Trophoblast cell (in vitro differentiated cells and primary cell): ENCODE measurements around the gene HAPLN3.

ENCODE experiments used
- DNase-seq, 2 donors: peaks; one replicate each; pipeline ENCODE4 v3.0.0-alpha.2; 2016
- H2AFZ ChIP-seq: 2 replicates; pipeline ENCODE4 v1.6.1; 2013; ENCODE audit warnings: low read length, moderate library complexity, mild to moderate bottlenecking; ENCODE audit not compliant: insufficient read depth, poor library complexity
- H2AK5ac ChIP-seq: 2 replicates; pipeline ENCODE4 v1.6.1; 2013; ENCODE audit warnings: mild to moderate bottlenecking, low read length
- H2BK120ac ChIP-seq: 2 replicates; pipeline ENCODE4 v1.6.1; 2013; ENCODE audit warnings: low read length, mild to moderate bottlenecking, moderate library complexity; ENCODE audit not compliant: insufficient read depth, poor library complexity
- H2BK12ac ChIP-seq: 2 replicates; pipeline ENCODE4 v1.6.1; 2013; ENCODE audit warnings: mild to moderate bottlenecking, low read length, moderate library complexity
- H2BK5ac ChIP-seq: 2 replicates; pipeline ENCODE4 v1.6.1; 2013; ENCODE audit warnings: low read length, low read depth, moderate library complexity, mild to moderate bottlenecking; ENCODE audit not compliant: poor library complexity
- H3K14ac ChIP-seq: 2 replicates; pipeline ENCODE4 v1.6.1; 2013; ENCODE audit warnings: mild to moderate bottlenecking, low read length
- H3K18ac ChIP-seq: 2 replicates; pipeline ENCODE4 v1.6.1; 2013; ENCODE audit warnings: mild to moderate bottlenecking, low read length
- H3K23ac ChIP-seq: 2 replicates; pipeline ENCODE4 v1.6.1; 2013; ENCODE audit warnings: low read length
- H3K27ac ChIP-seq: 2 replicates; pipeline ENCODE4 v1.5.1; 2013; ENCODE audit warnings: low read depth, mild to moderate bottlenecking, inconsistent platforms, low read length, moderate library complexity
- H3K27me3 ChIP-seq: 2 replicates; pipeline ENCODE4 v1.6.1; 2013; ENCODE audit warnings: inconsistent platforms, mild to moderate bottlenecking, low read length, moderate library complexity; ENCODE audit not compliant: insufficient read depth
- H3K36me3 ChIP-seq, 2 experiments: 1 replicate in 1 of 2; 2 replicates in 1 of 2; pipeline ENCODE4 v1.6.1; 2013; ENCODE audit warnings: low read length in 2 of 2, mild to moderate bottlenecking in 2 of 2, moderate library complexity in 1 of 2; ENCODE audit not compliant: insufficient read depth in 2 of 2, control insufficient read depth in 1 of 2
- H3K4ac ChIP-seq: 2 replicates; pipeline ENCODE4 v1.6.1; 2013; ENCODE audit warnings: low read depth, mild to moderate bottlenecking, low read length, moderate library complexity
- H3K4me1 ChIP-seq, 2 experiments: 1 replicate in 1 of 2; 2 replicates in 1 of 2; pipeline ENCODE4 v1.6.1; 2013; ENCODE audit warnings: low read length in 2 of 2, mild to moderate bottlenecking in 2 of 2, moderate library complexity in 1 of 2; ENCODE audit not compliant: insufficient read depth in 2 of 2, control insufficient read depth in 1 of 2
- H3K4me2 ChIP-seq: 2 replicates; pipeline ENCODE4 v1.6.1; 2013; ENCODE audit warnings: inconsistent platforms, mild to moderate bottlenecking, low read length, moderate library complexity
- H3K4me3 ChIP-seq: 2 replicates; pipeline ENCODE4 v1.5.1; 2013; ENCODE audit warnings: mild to moderate bottlenecking, low read depth, low read length, inconsistent platforms
- H3K79me1 ChIP-seq: one replicate; pipeline ENCODE4 v1.6.1; 2013; ENCODE audit warnings: low read length
- H3K79me2 ChIP-seq: 2 replicates; pipeline ENCODE4 v1.6.1; 2013; ENCODE audit warnings: low read length, mild to moderate bottlenecking; ENCODE audit not compliant: control insufficient read depth, insufficient read depth, poor library complexity
- H3K9ac ChIP-seq: 2 replicates; pipeline ENCODE4 v1.6.1; 2013; ENCODE audit warnings: mild to moderate bottlenecking, low read length
- H3K9me3 ChIP-seq: 2 replicates; pipeline ENCODE4 v1.6.1; 2013; ENCODE audit warnings: low read depth, mild to moderate bottlenecking, control low read depth, inconsistent platforms, low read length; ENCODE audit not compliant: insufficient read depth
- H4K12ac ChIP-seq: 2 replicates; pipeline ENCODE4 v1.6.1; 2013; ENCODE audit warnings: low read depth, mild to moderate bottlenecking, low read length, moderate library complexity
- H4K8ac ChIP-seq: 2 replicates; pipeline ENCODE4 v1.6.1; 2013; ENCODE audit warnings: low read depth, mild to moderate bottlenecking, low read length, moderate library complexity
- H4K91ac ChIP-seq: one replicate; pipeline ENCODE4 v1.6.1; 2013; ENCODE audit warnings: low read depth, mild to moderate bottlenecking, low read length, moderate library complexity
- WGBS: extraction: QIAGEN DNeasy Blood & Tissue Kit; methylation state at CpG from one replicate; pipeline ENCODE4 v1.1.7; 2013; ENCODE audit warnings: missing lambda C conversion rate; ENCODE audit not compliant: insufficient read length, insufficient coverage; ENCODE audit errors: extremely low coverage; 5-methylcytosine and 5-hydroxymethylcytosine counted together

Gene HAPLN3

GRCh38 chr15:88906551-88906950, 11.2 kb upstream of the HAPLN3 start:
- Histone ChIP-seq H3K4me3 (no peak overlapping the region), H3K4me1 (peaks cover 23 to 26% of the 10 kb centered on the region in 2 experiments), H2BK120ac (no peak overlapping the region), H4K8ac (no peak overlapping the region), H2BK5ac (no peak overlapping the region), H3K23ac (no peak overlapping the region), H3K79me1 (peaks cover 2% of the 10 kb centered on the region), H4K12ac (no peak overlapping the region), H3K27me3 (no peaks in the 10 kb centered on the region), H3K14ac (no peak overlapping the region), H2BK12ac (no peak overlapping the region), H3K9me3 (no peaks in the 10 kb centered on the region), H2AK5ac (no peak overlapping the region), H3K18ac (no peak overlapping the region), H2AFZ (no peak overlapping the region), H3K36me3 (peaks cover 81 to 88% of the 10 kb centered on the region in 2 experiments), H3K79me2 (peaks cover 6% of the 10 kb centered on the region), H3K4ac (no peak overlapping the region), H4K91ac (no peak overlapping the region), H3K9ac (no peak overlapping the region), H3K4me2 (no peak overlapping the region), H3K27ac (no peak overlapping the region)
- WGBS: no CpG with 5 or more reads among the region's 7 CpGs
- no peak for DNase-seq

- Histone ChIP-seq H4K91ac (no peak overlapping the region), H3K79me1 (peaks cover 2% of the 10 kb centered on the region), H3K79me2 (peaks cover 5% of the 10 kb centered on the region), H3K27ac (no peak overlapping the region), H3K36me3 (peaks cover 82 to 91% of the 10 kb centered on the region in 2 experiments), H3K4me2 (no peak overlapping the region), H3K27me3 (no peaks in the 10 kb centered on the region), H3K14ac (no peak overlapping the region), H2AK5ac (no peak overlapping the region), H3K4me1 (peaks cover 22 to 27% of the 10 kb centered on the region in 2 experiments), H4K8ac (no peak overlapping the region), H2AFZ (no peak overlapping the region), H4K12ac (no peak overlapping the region), H2BK120ac (no peak overlapping the region), H3K4me3 (no peak overlapping the region), H3K23ac (no peak overlapping the region), H3K4ac (no peak overlapping the region), H3K18ac (no peak overlapping the region), H2BK12ac (no peak overlapping the region), H3K9me3 (no peaks in the 10 kb centered on the region), H2BK5ac (no peak overlapping the region), H3K9ac (no peak overlapping the region)
- no CpG with 5 or more reads among the region's 1 CpG for WGBS
- no peak for DNase-seq
These were observed 10.8 kb upstream of the HAPLN3 start for GRCh38 chr15:88906130-88906529.

GRCh38 chr15:88905576-88905975, 10.2 kb upstream of the HAPLN3 start:
- Histone ChIP-seq H3K9me3 (no peaks in the 10 kb centered on the region), H3K4me2 (no peak overlapping the region), H3K23ac (no peak overlapping the region), H2BK12ac (no peak overlapping the region), H3K27ac (no peak overlapping the region), H2AK5ac (no peak overlapping the region), H4K12ac (no peak overlapping the region), H2BK5ac (no peak overlapping the region), H3K36me3 (peaks cover 79 to 91% of the 10 kb centered on the region in 2 experiments), H4K91ac (no peak overlapping the region), H2AFZ (no peak overlapping the region), H3K4me3 (no peak overlapping the region), H3K27me3 (no peaks in the 10 kb centered on the region), H3K18ac (no peak overlapping the region), H3K4ac (no peak overlapping the region), H3K79me2 (peaks cover 2% of the 10 kb centered on the region), H3K79me1 (peaks cover 2% of the 10 kb centered on the region), H3K4me1 (peaks cover 19 to 27% of the 10 kb centered on the region in 2 experiments), H2BK120ac (no peak overlapping the region), H3K9ac (peak overlapping the region; percentile 25), H3K14ac (no peak overlapping the region), H4K8ac (no peak overlapping the region)
- no CpG with 5 or more reads among the region's 11 CpGs for WGBS
- no peak for DNase-seq

- H3K36me3 ChIP-seq: peaks cover 76 to 88% of the 10 kb centered on the region in 2 experiments
- no CpG with 5 or more reads among the region's 10 CpGs for WGBS
These were observed 9.4 kb upstream of the HAPLN3 start for GRCh38 chr15:88904624-88905327.

More at GRCh38 chr15:88904624-88905327, 9.4 kb upstream of the HAPLN3 start:
- Histone ChIP-seq H3K27me3 (no peaks in the 10 kb centered on the region), H3K79me1 (peaks cover 6% of the 10 kb centered on the region), H3K9ac (no peak overlapping the region), H3K23ac (no peak overlapping the region), H3K4ac (no peak overlapping the region), H2BK120ac (no peak overlapping the region), H3K79me2 (no peaks in the 10 kb centered on the region), H3K4me3 (no peak overlapping the region), H3K27ac (no peak overlapping the region), H4K91ac (no peak overlapping the region), H3K18ac (no peak overlapping the region), H2AFZ (no peak overlapping the region), H3K4me2 (no peak overlapping the region), H2BK12ac (no peak overlapping the region), H2AK5ac (no peak overlapping the region), H3K14ac (no peak overlapping the region), H3K4me1 (peaks cover 18 to 24% of the 10 kb centered on the region in 2 experiments), H3K9me3 (no peaks in the 10 kb centered on the region), H2BK5ac (no peak overlapping the region), H4K12ac (no peak overlapping the region), H4K8ac (no peak overlapping the region)
- peak; percentile 67 to 92 for DNase-seq
